Lung (tissue), 12 donors: ENCODE results near the gene EPPIN. TPM values are rescaled to one million over a fixed set of nuclear protein-coding genes. Genes with fewer than 3 reads are reported as not detected.

Source experiments
- ATAC-seq: fragments of 200-7000 bp; cut with Tn5 transposase; one replicate; pipeline ENCODE4 v1.9.1; 2020; ENCODE audit warnings: moderate number of reproducible peaks; ENCODE audit not compliant: insufficient read depth, low FRiP score
- DNase-seq, 3 donors: peaks; one replicate each; pipeline ENCODE4 v3.0.0-alpha.2; 2013 to 2017
- H3K27ac ChIP-seq, 2 donors: one replicate each; pipeline ENCODE4 v1.5.1; 2013; ENCODE audit warnings: mild to moderate bottlenecking in 2 of 2, moderate library complexity in 2 of 2, control low read depth in 1 of 2, inconsistent platforms in 1 of 2, low read depth in 1 of 2, low read length in 1 of 2
- H3K27me3 ChIP-seq, 3 donors: one replicate each; pipeline ENCODE4 v1.5.1; 2013; ENCODE audit warnings: low read length in 2 of 3; ENCODE audit not compliant: control insufficient read depth in 3 of 3, insufficient read depth in 3 of 3
- H3K36me3 ChIP-seq, 4 donors: one replicate each; pipeline ENCODE4 v1.5.1; 2013; ENCODE audit warnings: low read length in 4 of 4, mild to moderate bottlenecking in 1 of 4, moderate library complexity in 1 of 4; ENCODE audit not compliant: control insufficient read depth in 4 of 4, insufficient read depth in 4 of 4
- H3K4me1 ChIP-seq, 5 donors: one replicate each; pipeline ENCODE4 v1.5.1; 2013; ENCODE audit warnings: low read length in 5 of 5, mild to moderate bottlenecking in 2 of 5, moderate library complexity in 1 of 5; ENCODE audit not compliant: control insufficient read depth in 5 of 5, insufficient read depth in 5 of 5
- H3K4me3 ChIP-seq: one replicate; pipeline ENCODE4 v1.5.1; 2013; ENCODE audit warnings: mild to moderate bottlenecking, control low read depth, moderate library complexity
- H3K9ac ChIP-seq, 2 donors: one replicate each; pipeline ENCODE4 v1.5.1; 2013; ENCODE audit warnings: low read length in 2 of 2, control low read depth in 1 of 2; ENCODE audit not compliant: insufficient read depth in 1 of 2
- H3K9me3 ChIP-seq, 4 donors: one replicate each; pipeline ENCODE4 v1.5.1; 2013; ENCODE audit warnings: low read length in 3 of 4, mild to moderate bottlenecking in 1 of 4, moderate library complexity in 1 of 4; ENCODE audit not compliant: control insufficient read depth in 4 of 4, insufficient read depth in 3 of 4
- WGBS, 2 donors: extraction: QIAGEN DNeasy Blood & Tissue Kit; methylation state at CpG; one replicate each; pipeline ENCODE4 v1.1.7; 2013; 5-methylcytosine and 5-hydroxymethylcytosine counted together
- polyA plus RNA-seq, 2 donors: library from polyadenylated mRNA; stranded (reverse); fragments of 200-250 nt; gene quantifications; one replicate each; pipeline ENCODE4 v1.2.1, GENCODE V29; 2013
- total RNA-seq, 2 donors: library from RNA; depleted of rRNA in 1 of 2; stranded (reverse); fragments of >200 nt in 1 of 2; gene quantifications; one replicate each; pipeline ENCODE4 v1.2.1, GENCODE V29; 2014 to 2021
- TF ChIP-seq, protein P1 (sequence below): IDR thresholded peaks from 2 replicates; pipeline ENCODE4 v1.5.1; 2012; ENCODE audit warnings: mild to moderate bottlenecking; ENCODE audit errors: control extremely low read depth, extremely low read depth
- donor health status: control.
- donor health status: control.
- donor health status: Bipolar disorder and iron deficiency.
- donor health status: healthy.
- donor health status: DM: yes; HTN: yes; CAD: no.

EPPIN gene
- total and polyA plus RNA-seq, 4 donors = 0.09 to 1.3 (median 0.33) TPM

DNA sequence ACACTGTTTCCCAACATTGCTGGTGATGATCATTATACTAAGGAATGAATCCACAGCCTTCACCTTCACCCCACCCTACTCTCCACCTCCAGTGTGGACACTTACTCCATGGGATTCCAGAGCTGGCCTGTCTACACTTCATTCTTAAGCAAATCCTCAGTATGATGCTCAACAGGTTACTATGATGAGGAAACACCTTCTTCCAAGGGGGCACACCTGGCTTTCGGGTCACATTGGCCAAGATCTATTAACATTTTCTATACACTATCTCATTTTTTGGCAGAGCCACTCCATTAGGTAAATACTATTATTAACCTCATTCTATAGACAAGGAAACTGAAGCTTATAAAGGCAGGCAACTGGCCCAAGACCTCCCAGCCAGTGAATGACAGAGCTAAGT, 8.0 kb upstream of the EPPIN start:
- Histone ChIP-seq H3K27ac (no peak overlapping the region), H3K36me3 (no peaks in the 10 kb centered on the region), H3K4me1 (no peaks in the 10 kb centered on the region), H3K27me3 (no peaks in the 10 kb centered on the region), H3K9ac (no peak overlapping the region), H3K4me3 (no peak overlapping the region), H3K9me3 (no peaks in the 10 kb centered on the region)
- DNase-seq = no peak
- no peak for ATAC-seq
- 78 to 89% methylated on average over 1 of the region's 1 CpG for WGBS, 2 donors
- TF ChIP-seq, protein P1, sequence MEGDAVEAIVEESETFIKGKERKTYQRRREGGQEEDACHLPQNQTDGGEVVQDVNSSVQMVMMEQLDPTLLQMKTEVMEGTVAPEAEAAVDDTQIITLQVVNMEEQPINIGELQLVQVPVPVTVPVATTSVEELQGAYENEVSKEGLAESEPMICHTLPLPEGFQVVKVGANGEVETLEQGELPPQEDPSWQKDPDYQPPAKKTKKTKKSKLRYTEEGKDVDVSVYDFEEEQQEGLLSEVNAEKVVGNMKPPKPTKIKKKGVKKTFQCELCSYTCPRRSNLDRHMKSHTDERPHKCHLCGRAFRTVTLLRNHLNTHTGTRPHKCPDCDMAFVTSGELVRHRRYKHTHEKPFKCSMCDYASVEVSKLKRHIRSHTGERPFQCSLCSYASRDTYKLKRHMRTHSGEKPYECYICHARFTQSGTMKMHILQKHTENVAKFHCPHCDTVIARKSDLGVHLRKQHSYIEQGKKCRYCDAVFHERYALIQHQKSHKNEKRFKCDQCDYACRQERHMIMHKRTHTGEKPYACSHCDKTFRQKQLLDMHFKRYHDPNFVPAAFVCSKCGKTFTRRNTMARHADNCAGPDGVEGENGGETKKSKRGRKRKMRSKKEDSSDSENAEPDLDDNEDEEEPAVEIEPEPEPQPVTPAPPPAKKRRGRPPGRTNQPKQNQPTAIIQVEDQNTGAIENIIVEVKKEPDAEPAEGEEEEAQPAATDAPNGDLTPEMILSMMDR = no peak

DNA sequence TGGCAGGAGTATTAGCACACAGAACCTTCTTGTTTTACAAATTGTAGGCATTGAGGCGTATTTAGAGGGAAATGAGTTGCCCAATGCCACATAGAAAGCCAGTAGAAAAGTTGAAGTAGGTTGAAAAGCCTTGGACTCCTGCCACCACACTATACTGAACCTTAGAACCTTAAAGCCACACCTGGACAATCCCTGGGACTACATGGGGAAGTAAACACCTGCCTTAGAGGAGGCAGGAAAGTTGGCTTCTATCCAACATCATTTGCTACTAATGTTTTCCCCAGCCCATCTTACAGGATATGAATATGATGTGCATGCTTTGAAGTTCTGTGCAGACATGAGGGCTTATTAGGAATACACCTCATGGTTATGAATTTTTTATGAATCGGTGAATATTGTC, 5.3 kb upstream of the EPPIN start:
- 72 to 74% methylated on average over 2 of the region's 2 CpGs for WGBS, 2 donors
- no peak for ATAC-seq
- H3K27ac ChIP-seq = no peak overlapping the region
- H3K9ac ChIP-seq = no peak overlapping the region
- TF ChIP-seq, protein P1 = no peak
- no peaks in the 10 kb centered on the region for H3K9me3 ChIP-seq
- no peaks in the 10 kb centered on the region for H3K4me1 ChIP-seq
- no peaks in the 10 kb centered on the region for H3K36me3 ChIP-seq
- H3K27me3 ChIP-seq = no peaks in the 10 kb centered on the region
- no peak for DNase-seq
- H3K4me3 ChIP-seq = no peak overlapping the region

DNA sequence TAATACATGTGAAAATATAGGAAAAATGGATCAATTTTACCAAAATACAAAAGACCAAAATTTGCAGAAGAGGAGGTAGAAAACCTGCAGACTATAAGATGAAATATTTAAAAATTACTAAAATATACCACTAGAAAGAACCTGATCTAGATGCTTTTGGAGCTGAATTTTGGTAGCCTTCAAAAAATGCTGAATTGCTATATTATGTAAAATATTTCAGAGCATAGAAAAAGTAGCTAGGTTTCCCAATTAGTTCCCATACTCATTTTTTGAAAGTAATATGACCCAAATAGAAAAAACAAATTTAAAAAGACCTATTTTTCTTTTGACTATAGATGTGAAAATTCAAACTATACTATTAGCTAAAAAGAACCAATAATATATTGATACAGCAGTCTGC, 3.6 kb upstream of the EPPIN start:
- H3K4me1 ChIP-seq = no peaks in the 10 kb centered on the region
- no peaks in the 10 kb centered on the region for H3K9me3 ChIP-seq
- ATAC-seq (no peak), DNase-seq (no peak)
- TF ChIP-seq, protein P1 = no peak
- no peak overlapping the region for H3K4me3 ChIP-seq
- H3K27ac ChIP-seq = no peak overlapping the region
- H3K36me3 ChIP-seq = no peaks in the 10 kb centered on the region
- no peak overlapping the region for H3K9ac ChIP-seq
- no peaks in the 10 kb centered on the region for H3K27me3 ChIP-seq

DNA sequence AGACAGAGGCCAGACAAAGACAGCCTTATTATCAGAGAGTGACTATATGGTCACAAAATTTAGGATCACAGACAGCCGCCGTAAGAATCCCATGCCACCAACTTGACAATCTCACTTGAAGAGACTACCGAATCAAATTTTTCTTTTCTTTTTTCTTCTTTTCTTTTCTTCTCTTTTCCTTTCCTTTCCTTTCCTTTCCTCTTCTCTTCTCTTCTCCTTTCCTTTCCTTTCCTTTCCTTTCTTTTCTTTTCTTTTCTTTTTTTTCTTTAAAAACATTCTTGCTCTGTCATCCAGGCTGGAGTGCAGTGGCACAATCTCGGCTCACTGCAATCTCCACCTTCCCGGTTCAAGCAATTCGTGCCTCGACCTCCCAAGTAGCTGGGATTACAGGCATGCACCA, 1.2 kb upstream of the EPPIN start:
- Histone ChIP-seq H3K4me3 (no peak overlapping the region), H3K27me3 (peaks cover 0 to 3% (median 0%) of the 10 kb centered on the region in 3 donors), H3K36me3 (no peaks in the 10 kb centered on the region), H3K4me1 (no peaks in the 10 kb centered on the region), H3K9me3 (peaks cover 0 to 2% (median 0%) of the 10 kb centered on the region in 4 donors), H3K9ac (no peak overlapping the region), H3K27ac (no peak overlapping the region)
- DNase-seq = no peak
- ATAC-seq = no peak
- WGBS, 2 donors = 82 to 90% methylated on average over 7 of the region's 7 CpGs
- TF ChIP-seq, protein P1 = no peak
